ENCODE results near the gene RBX1.
"Not testable (repeated sequence)": the region's sequence is repeated elsewhere in the genome, so short reads cannot be mapped to it uniquely, and the experiment has no call there.

Gene RBX1

DNA sequence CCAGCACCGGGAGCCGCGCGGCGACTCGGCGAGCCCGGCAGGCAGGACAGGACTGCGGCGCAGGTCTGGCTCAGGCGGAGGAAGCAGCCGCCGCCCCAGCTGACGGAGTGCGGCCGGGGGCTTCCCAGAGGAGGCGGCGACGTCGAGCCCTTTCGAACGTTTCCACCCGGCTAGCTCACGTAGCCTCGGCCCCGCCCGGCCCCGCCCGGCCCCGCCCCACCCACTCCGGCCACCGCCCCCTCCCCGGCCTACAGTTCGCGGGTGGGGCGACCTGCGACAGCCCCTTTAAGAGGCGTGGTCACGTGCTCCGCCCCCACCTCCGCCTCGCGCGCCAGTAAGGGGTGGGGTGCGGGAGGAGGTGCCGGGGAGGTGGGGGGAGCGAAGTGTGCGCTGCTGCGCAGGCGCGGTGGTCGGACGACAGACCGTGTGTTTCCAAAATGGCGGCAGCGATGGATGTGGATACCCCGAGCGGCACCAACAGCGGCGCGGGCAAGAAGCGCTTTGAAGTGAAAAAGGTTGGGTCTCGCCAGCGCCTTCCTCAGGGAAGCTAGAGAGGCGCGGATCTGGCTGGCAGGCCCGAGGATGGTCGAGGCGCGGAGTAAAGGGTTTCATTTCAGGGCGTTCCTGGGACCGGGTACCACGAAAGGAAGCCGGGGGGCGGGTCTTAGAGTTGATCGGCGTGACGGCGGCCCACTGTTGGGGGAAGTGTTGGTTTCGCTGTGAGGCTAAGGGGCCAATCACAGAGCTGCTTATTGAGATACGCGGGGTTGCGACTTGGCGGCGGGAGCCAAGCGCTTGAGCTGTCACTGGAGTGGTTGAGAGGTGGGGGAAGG, at the start of gene RBX1:
Gene RBX1 (plus strand): TSS at position 417 of the 833 bp plus-strand sequence. CDS start 21 bp downstream, at position 438.
- DNase-seq: peak; percentile 88

DNA sequence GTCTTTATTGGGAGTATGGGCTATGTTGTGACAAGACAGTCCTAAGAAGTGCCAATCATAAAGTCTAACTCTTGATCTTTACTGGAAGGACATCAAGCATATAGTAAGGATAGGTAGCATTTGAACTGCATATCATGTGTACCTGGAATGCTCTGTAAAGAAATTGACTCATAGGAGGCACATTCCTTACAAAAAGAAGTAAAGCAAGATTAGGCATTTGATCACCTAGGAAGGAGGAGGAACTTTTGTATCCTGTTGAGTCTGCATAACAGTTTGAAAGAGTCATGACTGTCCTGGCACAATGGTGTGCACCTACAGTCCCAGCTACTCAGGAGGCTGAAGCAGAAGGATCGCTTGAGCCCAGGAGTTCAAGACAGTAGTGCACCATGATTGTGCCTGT, 47.1 kb upstream of the RBX1 start:
- DNase-seq: no peak

DNA sequence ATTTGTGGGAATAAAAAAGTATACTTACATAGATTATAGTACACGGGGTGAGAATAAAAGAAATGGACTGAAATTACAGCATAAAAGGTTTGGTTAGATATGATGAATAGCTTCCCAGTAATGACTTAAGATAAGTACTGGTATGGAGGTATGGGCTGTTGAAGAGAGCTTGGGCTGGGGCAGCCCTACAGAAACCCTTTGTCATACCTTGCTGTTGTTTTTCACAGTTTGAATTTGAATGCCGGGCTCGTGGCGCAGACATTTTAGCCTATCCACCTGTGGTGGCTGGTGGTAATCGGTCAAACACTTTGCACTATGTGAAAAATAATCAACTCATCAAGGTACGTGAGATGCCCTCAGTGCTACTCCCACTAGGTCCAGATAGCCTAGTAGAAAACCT, 42.3 kb upstream of the RBX1 start:
- DNase-seq: no peak

DNA sequence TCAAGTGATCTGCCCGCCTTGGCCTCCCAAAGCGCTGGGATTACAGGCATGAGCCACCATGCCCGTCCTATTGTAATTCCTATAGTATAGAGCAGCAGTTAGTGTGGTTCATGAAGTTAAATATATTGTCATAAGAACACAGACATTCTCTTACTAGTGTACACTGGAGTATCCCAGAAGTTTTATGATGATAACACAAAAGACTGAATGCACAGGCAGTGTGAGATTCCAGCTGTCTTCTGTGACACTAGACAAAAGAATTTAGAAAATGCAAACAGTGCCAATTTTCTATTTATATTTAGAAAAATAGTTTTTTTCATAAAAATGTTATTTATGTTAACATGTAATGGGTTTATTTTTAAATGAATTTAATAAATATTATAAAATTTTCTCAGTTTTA, 39.4 kb upstream of the RBX1 start:
- no peak for DNase-seq

DNA sequence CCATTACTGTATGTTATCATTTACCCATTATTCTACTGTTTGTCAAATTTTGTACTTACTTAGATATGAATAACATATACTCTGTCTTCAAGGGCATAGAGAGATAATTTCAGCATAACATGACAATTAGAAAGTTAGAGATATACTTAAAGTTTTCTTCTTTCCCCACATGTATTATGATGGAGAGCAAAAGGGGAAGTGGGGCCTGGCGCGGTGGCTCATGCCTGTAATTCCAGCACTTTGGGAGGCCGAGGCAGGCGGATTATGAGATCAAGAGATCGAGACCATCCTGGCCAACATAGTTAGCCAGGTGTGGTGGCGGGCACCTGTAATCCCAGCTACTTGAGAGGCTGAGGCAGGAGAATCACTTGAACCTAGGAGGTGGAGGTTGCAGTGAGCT, 38.2 kb upstream of the RBX1 start:
- DNase-seq: not testable (repeated sequence)

DNA sequence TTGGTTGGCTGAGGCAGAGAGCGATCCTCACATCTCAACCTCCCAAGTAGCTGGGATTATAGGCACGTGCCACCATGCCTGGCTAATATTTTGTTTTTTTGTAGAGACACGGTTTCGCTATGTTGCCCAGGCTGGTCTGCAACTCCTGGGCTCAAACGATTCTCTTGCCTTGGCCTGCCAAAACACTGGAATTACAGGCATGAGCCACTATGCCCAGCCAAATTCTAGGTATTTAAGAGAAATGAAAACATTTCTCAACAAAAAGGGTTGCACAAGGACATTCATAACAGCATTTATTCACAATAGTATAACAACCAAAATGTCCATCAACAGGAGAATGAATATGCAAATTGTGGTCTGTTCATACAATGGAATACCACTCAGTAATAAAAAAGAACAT, 31.7 kb upstream of the RBX1 start:
- no peak for DNase-seq

DNA sequence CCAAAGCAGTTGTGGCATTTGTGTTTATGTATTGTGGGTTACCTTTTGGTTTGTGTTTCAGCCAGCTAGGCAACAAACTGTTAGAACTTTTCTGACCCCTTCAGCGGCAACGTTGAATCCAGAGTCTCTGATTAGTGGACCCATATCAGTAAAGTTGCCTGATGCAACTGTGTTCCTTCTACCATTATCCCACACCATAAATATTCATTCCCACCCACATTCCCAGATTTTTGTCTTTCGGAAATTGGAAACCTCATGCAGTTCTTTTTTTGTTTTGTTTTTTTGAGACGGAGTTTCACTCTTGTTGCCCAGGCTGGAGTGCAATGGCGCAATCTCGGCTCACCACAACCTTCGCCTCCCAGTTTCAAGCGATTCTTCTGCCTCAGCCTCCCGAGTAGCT, 30.7 kb upstream of the RBX1 start:
- no peak for DNase-seq

DNA sequence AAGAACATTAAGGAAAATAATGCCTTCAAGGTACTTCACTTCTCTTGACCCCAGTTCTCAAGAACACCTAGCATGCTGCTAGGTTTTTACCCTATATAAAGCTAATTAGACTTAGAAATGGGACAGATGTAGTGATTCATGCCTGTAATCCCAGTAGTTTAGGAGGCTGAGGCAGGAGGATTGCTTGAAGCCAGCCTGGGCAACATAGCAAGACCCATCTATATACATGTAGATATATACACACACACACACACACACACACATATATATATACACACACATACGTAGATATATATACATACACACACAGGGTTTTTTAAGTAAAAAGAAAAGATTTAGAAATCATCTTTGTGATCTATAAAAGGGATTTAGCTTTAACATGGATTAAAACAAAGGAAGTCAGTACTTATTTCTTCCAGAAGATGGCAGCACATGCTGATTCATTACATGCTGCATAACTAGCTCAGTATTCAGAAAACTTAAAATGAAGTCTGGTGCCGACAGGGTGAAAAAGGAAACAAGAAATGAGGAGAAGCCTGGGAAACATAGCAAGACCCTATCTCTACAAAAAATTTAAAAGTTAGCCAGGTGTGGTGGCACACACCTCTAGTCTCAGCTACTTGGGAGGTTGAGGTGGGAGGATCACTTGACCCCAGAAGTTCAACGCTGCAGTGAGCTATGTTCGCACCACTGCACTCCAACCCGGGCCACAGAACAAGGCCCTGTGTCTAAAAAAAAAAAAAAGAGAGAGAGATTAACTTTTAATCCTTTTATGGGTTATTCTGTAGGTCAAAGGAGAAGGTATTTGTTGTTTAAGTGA, 28.5 kb upstream of the RBX1 start:
- no peak for DNase-seq

DNA sequence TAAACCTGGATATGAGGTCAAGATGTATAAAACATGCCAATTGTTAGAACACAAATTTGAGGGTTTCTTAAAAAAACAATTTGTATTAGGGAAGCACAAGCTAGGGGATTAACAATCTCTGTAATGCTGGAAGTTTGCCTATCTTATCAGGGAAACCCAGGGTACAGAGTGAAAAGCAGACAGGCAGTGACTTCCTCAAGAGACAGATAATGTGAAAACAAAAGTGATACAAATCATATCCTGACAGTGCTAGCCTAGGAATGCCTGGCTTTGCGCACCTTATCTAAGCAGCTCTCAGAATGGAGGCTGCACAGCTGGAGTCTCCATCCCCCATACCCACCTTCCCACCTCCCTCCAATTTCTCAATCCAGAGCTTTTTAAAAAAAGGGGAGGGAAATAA, 22.5 kb upstream of the RBX1 start:
- no peak for DNase-seq

DNA sequence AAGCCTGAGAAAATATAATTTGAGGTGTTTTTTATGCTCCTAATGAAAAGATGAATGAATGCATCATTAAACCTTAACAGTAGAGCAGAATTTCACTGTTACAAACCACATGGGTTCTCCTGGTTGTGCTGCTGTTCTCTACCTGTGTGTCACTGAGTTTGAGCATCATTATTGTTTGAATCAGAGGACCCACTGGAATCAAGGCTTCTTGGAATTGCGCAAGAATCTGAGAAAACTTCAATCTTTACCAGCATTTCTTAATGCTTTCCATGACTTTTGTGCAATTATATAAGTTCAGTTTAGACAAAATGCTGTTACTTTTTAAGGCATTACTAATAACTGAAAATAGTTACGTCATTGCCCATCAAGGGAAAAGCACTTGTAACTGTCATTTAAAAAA, 18.8 kb upstream of the RBX1 start:
- no peak for DNase-seq

DNA sequence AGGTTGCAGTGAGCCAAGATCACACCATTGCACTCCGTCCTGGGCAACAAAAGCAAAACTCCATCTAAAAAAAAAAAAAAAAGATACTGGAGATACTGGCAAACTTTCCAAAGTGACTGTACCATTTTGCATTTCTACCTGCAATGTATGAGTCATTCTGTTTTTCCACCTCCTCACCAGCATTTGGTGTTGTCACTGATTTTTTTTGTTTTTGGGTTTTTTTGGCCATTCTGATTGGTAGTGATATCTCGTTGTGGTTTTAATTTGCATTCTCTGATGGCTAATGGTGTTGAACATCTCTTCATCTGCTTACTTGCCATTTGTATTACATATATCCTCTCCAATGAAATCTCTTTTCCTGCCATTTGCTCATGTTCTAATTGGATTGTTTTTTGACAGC, 12.0 kb upstream of the RBX1 start:
- no peak for DNase-seq

DNA sequence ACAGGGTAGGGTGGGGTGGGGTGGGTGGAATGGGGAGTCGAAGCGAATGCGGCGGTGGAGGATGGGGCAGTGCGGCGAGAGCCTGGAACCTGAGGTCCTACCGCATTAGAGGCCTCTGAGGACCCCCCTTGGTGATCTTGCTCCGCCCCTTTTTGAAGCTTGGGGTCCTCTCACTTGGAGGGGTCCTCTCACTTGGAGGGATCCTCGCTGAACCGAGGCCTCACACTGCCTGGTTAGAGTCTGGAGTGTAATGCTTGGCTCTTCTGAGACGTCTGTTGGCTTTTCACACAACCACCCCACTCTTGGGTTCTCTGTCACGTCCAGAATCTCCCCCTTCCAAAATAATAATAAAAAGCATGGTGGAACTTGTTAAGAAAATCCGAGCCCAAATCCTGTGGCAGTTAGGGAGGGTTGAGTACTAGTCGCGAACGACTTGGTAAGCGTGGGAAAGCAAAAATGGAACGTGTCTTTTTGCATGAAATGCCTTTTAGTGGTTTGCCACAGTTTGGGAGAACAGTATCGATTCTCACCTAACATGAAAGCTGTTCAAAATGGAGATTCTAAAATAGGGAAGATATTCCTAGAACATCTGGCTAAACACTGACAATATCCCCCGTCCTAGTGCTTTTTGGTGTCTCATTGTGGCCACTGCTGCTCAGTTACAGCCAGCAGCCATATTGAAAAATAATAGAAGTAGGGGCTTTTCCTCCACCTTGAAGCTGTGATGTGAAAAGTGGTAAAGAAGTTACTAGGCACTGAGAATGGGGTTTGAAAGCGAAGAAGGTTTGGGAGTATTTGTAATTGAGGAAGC, 822 bp downstream of the RBX1 start:
- no peak for DNase-seq

DNA sequence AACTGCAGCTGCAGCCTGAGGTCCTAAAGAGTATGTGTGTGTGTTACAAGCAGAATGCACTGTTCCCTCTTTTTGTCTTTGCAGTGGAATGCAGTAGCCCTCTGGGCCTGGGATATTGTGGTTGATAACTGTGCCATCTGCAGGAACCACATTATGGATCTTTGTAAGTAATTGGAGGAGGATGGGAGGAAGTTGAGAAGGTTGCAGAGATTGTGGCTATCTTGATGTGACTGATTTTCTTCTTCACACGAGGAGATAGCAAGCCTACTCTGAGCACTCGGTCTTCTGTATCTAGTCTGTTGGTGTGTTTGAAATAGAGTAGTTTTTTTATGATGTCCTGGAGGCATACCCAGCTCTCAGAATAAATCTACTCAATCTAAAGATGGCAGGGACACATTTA, 2.3 kb downstream of the RBX1 start:
- no peak for DNase-seq

DNA sequence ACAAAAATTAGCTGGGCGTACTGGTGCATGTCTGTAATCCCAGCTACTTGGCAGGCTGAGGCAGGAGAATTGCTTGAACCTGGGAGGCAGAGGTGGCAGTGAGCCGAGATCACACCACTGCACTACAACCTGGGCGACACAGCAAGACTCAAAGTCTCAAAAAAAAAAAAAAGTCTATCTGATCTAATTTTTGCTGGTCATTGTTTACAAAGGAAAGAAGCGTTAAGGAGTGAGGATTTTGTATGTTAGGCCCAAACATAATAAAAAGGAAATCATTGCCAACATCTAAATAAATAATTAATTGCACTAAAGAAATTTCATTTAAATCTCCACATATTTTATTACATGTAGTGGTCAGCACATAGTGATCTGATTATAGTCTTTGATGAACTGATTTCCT, 2.9 kb downstream of the RBX1 start:
- no peak for DNase-seq

DNA sequence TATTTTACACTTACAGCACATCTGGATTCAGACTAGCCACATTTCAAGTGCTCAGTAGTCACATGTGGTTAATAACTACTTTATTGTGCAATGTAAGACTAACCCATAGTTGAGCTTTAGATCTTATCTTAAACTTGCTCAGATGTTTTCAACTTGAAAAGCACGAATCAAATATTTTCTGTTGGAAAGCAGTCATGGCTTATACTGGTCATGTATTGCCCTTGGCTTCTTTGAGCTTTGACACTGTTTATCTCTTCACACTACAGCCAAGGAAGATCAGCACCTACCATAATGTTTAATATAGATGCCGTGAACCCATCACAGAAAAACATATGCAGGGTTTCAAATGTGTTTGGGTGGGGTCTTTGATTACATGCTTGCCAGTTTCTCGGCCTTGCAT, 4.4 kb downstream of the RBX1 start:
- no peak for DNase-seq

DNA sequence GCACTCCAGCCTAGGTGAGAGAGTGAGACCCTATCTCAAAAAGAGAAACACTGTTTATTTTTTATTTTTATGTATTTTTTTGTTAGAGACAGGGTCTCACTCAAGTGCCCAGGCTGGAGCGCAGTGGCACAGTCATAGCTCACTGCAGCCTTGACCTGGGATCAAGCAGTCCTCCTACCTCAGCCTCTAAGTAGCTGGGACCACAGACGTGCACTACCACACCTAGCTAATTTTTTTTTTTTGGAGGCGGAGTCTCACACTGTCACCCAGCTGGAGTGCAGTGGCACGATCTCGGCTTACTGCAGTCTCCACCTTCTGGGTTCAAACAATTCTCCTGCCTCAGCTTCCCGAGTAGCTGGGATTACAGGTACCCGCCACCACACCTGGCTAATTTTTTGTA, 6.4 kb downstream of the RBX1 start:
- no peak for DNase-seq

DNA sequence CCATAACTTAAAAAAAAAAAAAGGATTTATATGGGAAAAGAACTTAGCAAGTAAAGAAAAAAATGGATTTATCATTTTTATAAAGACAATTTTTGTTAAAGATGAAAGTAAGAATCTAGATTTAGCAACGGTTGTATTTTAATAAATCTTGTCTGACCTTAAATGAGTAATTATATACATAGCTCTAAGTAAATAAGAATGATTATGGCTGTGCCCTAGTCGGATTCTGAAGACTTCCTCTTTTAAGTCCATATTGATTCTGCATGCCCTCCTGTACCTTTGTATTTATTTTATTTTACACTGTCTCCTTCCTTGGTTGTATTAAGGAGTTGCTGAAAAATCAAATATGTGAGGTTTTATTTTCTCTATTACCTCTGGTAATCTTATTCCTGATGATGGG, 7.1 kb downstream of the RBX1 start:
- DNase-seq: no peak

DNA sequence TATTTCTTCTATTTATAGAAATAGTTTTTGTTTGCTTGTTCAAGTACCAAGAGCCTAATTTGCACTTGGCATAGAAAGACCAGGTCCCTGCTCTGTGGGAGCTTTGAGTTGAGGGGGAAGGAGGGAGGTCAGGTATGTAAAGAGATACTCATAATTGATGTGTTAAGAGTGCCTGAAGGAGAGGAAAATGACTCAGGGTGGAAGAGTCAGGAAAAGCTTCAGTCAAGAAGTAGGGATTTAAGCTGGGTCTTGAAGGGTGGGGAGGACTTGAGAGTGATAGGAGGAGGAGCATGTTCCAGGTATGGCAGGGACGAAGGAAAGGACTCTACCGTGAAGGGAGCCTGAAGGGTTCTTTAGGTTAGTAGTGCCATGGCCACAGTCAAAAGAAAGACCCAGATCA, 9.0 kb downstream of the RBX1 start:
- DNase-seq: no peak

DNA sequence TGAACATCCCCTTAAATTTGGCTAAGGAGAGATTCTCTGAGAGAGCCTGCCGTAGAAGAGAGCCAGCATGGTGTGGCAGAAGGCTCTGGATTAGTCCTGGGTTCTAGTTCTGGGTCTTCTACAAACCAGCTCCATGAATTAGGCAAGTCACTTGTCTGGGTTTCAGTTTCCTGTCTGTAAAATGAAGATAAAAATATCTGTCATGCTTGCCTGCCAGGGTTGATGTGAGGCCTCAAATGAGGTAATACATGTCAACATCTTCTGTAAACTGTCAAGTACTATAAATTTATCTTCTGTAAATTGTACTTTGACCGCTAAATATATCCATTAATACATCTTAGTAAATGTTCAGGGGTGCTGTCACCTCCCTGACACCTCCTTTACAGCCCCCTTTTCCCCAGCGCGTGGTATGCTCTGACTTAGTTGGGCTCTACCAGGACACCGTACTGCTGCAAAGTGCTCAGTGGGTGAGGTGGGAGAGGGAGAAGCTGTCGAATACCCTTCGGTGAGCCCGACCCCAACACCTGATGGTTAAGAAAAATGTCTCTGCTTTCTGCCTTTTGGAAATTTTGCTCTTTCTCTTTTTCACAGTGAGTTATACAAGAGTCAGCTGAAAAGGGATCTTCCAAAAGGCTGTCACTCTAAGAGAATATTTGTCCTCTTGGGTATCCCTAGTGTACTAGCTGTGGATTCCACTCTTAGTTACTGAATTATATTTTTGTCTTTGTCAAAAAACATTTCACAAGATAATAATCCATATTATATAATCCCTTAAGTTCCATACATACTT, 15.0 kb downstream of the RBX1 start:
- DNase-seq: no peak

DNA sequence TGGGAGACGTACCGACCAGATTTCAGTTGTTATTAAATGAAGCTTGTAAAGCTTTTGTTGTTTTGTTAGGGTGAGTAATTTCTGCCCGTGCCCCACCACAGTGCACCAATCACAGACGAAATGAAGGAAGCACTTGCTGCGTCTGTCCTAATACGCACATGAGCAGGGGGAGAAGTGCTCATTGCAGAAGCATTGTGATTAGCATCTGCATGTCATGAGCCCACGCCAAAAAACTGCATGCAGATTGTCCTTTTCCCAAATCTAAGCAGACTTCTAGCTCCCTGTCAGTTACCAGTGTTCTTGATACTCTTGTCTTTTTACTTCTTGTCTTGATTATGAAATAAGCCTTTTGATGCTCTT, 15.5 kb downstream of the RBX1 start:
- DNase-seq: no peak

DNA sequence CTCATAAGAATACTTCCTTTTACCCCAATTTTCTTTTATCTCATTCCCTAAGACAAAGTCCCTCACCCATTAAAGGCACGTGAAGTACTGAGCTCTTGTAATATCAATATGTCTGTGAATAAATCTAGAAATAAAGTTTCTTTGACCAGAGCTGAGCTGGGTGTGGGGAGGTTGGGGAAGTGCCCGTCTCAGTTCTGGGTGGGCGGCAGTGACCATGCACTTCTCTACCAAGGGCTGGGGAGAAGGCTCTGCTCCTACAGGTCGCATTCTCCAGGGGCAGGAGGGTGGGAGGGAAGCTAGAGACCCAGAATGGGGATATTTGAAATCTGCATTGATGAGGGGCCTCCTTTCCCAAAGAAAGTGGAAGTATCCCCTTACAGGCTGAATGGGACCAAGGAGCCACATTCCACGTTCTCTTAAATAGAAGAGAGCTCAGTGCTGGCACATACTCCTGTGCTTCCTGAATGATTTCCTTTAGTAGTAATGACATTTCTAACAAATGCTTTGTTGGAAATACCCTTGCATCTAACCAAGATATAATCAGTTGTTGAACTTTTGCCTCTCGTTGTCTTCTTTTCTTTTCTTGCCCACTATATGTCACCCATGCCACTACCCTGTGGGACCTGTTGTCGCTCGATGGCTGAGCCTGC, 16.1 kb downstream of the RBX1 start:
- no peak for DNase-seq

DNA sequence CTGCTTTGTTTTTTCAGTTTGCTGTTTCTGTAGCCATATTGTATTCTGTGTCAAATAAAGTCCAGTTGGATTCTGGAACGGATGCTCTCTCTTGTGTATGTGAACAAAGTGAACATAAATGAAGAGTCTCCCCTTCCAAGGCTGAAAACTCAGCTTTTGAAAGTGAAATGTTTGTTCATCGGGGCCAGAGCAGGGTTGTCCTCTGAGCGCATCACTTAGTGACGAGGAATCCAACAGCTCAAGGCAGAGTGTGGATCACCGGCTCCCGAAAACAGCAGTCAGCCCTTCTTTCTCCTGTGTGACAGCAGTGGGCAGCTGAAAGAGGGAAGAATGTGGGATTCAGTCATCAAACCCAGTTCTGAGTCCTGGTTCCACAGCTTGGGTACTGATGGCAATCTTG, 21.4 kb downstream of the RBX1 start:
- DNase-seq: no peak

Measured in SHP77 treated with DMSO at 0.1 percent for 48 hours (cell line).